GM19351 (cell line): ENCODE results near the gene TRDN.
A peak's percentile ranks its signal among the peaks of the same experiment; 100 is the strongest.

Experiments used
- ATAC-seq: cut with Tn5 transposase; IDR thresholded peaks from one replicate; pipeline ENCODE4 v1.9.1; 2021; ENCODE audit warnings: mild to moderate bottlenecking, moderate library complexity; ENCODE audit not compliant: unreplicated experiment

TRDN gene

DNA sequence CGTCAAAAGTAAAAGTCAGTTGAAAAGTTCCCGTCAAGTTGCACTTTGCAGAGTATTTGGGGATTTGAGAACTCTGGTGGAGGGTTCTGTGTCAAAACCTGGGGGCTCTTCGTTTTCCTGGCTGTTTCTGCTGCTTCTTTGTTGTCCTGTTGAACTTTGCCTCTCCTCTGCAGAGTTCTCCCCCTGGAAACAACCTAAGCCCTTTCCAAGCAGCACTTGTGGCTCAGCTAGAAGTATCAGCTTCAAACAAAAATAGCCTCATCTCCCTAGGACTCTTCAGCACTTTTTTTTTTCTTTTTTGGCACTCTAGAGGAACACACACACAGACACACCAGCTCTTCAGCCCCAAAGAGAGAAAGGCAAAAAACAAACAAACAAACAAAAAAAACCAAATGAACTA lies at the start of gene TRDN:
TRDN (minus strand) TSS at position 169 of the 400 bp plus-strand sequence. CDS start 175 bp downstream, outside the sequence.
- no peak for ATAC-seq

DNA sequence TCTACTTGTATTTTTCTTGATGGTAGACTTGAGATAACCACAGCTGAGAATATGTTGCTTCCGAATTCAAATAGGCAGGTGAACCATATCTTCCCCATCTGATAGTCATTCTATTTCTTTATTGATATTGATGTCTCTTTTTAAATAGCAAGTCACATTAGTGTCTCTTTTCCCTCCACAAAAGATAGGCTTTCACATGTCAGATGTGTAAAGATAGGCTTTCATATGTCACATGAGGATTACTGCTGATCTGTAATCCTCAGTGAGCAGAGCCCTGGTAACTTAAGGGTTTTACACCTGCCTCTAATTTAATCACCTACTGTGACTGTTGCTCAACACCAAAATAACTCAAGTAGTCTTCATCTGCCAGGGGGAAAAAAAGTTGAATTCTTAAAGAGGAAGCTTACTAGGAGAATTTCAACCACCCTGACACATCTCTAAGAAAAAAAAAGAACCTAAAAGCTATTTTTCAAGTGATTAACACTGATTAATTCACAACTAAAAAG lies 45.3 kb upstream of the TRDN start:
- no peak for ATAC-seq

DNA sequence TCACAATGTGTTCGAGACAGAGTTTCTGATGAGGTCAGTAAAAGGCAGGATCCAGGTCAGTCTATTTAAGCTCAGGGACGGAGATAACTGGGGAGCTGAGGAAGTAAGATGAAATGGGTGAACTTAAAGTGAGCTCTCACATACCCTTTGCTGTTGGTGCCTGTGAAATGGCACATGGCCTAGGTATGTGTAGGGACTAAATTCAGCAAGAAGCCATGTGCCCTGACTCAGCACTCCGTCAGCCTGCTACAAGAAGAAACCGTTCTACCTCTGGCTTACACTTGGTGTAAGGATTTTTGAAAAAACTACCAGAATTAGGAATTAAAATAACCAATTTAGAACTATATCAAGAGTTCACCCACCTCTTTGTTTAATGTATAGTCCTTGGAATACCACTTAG lies 41.1 kb upstream of the TRDN start:
- ATAC-seq = no peak

DNA sequence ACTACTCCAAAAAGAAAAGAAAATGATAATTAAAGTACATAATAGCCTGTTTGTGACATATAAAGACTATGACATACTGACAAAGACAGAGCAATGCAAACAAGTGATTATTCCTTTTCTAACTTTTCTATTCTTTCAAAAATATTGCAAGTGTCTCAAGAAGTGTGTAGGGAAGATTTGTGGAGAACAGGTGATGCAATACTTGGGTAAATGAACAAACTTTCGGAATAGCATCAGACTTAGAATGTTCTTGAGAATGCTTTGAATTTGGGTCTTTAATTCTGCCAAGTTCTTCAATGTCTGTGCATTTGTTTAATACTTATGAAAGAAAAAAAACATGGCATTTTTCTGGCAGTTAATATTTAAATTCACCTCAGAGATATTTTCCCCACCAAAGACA lies 40.0 kb upstream of the TRDN start:
- ATAC-seq = no peak

DNA sequence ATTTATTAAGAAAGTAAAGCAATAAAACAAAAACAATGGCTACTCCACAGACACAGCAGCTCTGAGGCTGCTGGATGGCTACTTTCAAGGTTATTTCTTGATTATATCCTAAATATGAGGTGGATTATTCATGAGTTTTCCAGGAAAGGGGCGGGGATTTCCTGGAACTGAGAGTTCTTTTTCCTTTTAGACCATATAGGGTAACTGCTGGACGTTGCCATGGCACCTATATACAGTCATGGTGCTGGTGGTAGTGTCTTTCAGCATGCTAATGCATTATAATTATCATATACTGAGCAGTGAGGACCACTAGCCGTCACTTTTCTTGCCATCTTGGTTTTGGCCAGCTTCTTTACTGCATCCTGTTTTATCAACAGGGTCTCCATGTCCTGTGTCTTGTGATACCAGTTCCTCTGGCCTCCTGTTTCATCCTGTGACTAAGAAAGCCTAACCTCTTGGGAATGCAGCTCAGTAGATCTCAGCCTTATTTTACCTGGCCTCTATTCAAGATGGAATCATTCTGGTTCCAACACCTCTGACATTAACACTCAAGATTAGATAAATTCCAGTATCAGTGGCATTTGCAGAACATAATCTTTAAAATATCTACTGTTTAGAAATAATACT lies 32.3 kb upstream of the TRDN start:
- ATAC-seq = no peak

DNA sequence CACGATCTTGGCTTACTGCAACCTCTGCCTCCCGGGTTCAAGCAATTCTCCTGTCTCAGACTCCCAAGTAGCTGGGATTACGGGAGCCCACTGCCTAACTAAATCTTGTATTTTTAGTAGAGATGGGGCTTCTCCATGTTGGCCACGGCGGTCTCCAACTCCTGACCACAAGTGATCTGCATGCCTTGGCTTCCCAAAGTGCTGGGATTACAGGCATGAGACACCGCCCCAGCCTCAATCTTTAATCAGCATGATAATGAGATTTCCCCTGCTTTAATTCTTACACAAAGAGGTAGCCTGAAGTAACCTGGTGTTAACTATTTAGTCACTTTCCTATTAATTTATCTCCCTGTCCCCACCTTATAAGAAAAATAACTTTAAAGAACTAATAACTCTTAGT lies 31.3 kb upstream of the TRDN start:
- ATAC-seq = no peak

GRCh38 chr6:123663436-123663835 lies 26.7 kb upstream of the TRDN start:
- no peak for ATAC-seq

- no peak for ATAC-seq
Observed at GRCh38 chr6:123662757-123663156, 26.0 kb upstream of the TRDN start.

DNA sequence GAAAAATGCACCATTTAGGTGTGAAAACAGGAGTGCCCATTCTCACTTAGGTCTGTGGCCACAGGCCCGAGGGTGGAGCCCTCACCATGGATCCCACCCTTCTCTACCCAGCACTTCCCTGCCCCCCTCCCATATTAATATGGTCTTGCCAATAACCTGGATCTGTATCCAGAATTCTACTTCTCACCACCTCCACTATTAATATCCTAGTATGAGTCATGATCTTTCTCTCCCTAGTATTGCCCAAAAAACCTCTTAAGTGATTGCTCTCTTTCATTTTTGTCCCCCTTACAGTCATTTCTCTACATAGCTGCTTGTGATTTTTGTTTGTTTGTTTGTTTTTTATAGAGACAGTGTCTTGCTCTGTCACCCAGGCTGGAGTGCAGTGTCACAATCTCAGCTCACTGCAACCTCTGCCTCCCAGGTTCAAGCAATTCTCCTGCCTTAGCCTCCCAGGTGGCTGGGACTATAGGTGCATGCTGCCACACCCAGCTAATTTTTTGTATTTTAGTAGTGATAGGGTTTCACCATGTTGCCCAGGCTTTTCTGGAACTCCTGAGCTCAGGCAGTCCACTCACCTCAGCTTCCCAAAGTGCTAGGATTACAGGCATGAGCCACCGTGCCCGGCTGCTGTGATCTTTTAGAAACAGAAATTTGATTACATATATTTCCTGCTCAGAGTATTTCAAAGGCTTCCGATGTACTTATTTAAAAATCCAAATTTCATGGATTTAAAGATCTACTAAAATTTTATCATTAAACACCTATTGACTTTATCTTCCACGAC lies 24.5 kb upstream of the TRDN start:
- no peak for ATAC-seq

GRCh38 chr6:123659960-123660748 lies 23.4 kb upstream of the TRDN start:
- no peak for ATAC-seq

- ATAC-seq = no peak
Observed at GRCh38 chr6:123658848-123659247, 22.1 kb upstream of the TRDN start.

DNA sequence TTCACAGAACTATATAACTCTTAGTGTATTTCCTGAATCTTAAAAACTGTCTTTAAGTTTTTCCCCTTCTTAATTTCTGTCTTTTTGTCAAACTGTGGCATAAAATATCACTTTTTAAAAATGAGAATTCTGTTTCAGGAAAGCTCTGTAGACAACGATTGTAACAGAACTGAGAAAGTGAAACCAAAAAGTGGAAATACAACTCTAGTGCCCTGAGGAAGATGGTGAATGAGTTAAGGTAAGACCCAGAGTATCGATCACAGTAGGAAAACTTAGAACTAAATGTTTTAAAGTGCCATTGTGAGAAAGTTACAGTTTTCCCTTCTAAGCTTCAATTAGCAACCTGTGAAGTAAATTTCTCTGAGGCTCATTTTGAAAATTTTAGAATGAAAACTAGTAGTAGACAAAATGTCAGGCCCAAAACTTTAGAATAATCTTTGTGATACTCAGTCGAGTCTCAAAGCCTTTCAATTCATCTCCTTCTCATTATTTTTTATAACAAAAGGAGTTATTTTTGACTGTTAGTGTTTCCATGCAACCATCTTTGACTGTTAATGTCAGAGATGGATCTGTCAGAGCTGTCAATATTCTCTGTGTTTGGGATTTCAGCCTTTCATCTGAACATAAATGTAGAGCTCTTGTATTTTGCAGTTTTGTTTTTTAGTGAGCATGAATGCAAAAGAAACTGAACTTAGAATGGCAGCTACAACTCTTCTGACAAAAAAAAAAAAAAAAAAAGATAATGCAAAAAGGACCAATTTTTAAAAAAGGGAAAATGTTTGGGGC lies 19.0 kb upstream of the TRDN start:
- ATAC-seq = peak; percentile 79

- ATAC-seq = no peak
Observed at GRCh38 chr6:123648723-123649122, 12.0 kb upstream of the TRDN start.

- ATAC-seq = no peak
Observed at GRCh38 chr6:123648020-123648580, 11.3 kb upstream of the TRDN start.

GRCh38 chr6:123641497-123641896 lies 4.7 kb upstream of the TRDN start:
- ATAC-seq = no peak

DNA sequence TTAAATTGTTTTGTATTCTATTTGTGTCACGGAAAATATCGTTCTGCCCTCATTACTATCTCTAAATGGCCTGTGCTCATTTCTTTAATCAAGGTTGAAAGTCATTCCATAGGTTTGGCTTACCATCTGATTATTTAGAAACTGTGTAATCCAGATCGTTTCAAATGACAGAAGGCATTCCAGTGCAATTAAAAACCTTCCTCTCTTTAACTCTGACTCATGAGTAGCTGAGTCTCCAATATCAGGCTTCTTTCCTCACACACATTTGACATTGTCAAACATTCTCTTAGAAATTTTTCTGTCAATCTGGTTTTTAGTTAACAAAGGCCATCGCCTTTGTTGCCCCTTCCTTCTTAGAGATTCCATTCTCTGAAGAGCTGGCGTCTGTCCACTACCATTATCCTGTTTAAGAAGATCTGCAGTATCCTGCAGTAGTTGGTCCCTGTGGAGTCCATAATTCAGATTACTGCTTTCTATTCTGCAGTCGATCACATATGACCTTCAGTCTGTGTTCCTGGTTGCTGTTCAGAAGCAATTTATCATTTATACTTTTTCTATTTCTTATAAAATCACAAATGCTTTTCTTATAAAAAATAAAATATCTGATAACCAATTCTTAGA lies 3.9 kb upstream of the TRDN start:
- ATAC-seq = no peak

DNA sequence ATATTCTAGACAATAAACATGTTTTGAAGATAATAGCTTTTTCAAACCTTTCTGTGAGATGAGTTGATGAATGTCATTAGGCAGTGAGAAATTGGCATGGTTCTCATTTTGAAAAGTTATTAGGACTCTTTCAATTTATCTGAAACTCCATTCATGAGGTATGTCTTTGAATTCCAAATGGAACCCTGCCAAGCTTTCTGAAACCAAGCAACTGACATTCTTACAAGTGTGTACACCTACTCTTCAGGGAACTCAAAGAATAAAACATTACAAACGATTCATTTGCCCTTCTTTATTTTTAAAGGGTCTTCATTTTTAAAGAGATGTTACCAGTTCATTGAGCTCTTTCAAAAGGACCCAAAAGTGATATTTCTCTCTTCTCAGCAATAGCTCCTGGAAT lies 2.1 kb upstream of the TRDN start:
- ATAC-seq = no peak

- no peak for ATAC-seq
Observed at GRCh38 chr6:123636282-123636681, 468 bp downstream of the TRDN start.

- no peak for ATAC-seq
Observed at GRCh38 chr6:123635567-123635966, 1.2 kb downstream of the TRDN start.

DNA sequence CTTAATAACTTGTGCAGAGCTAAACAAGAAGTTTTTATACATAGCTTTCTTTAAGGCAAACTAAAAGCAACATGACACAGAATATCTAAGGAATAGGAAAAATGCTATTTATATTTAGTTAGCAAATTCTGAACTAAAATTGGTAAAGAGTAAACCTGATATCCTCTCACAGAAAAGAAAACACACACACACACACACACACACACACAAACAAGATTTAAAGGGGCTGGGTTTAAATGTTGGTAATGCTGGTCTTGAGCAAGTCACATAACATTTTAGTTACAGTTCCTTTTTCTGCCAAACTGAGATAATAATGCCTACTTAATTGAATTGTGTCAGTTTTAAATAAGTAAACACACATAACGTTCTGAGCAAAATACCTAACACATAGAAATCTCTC lies 1.6 kb downstream of the TRDN start:
- ATAC-seq = no peak
